ENCODE results near the gene FAM193B. TPM values are rescaled to one million over a fixed set of nuclear protein-coding genes. Genes with fewer than 3 reads are reported as not detected.

FAM193B gene
- total RNA-seq, 3 donors from 2014 or later (not counting 1 experiment from before 2014, with no cell fraction given) = 203 to 235 (median 216) TPM

- no peaks in the 10 kb centered on the region for H3K9me3 ChIP-seq (ENCODE audit: control insufficient read depth, insufficient read depth, low read length)
- Mint-ChIP-seq H3K27ac (no peak overlapping the region), H3K4me1 (peaks cover 17 to 22% of the 10 kb centered on the region in 2 donors), H3K4me3 (no peak overlapping the region), H3K9me3 (no peaks in the 10 kb centered on the region), H3K27me3 (ENCODE audit: low read depth in 2 of 2) (peaks cover 0 to 4% of the 10 kb centered on the region in 2 donors), H3K36me3 (no peaks in the 10 kb centered on the region)
- DNase-seq = no peak
- WGBS (ENCODE audit: insufficient coverage) = 93% methylated on average over 10 of the region's 10 CpGs
- no peaks in the 10 kb centered on the region for H3K27me3 ChIP-seq (ENCODE audit: control insufficient read depth, insufficient read depth, low read length)
- H3K4me3 ChIP-seq (ENCODE audit: low read length) = no peak overlapping the region
- H3K27ac ChIP-seq (ENCODE audit: low read length) = no peak overlapping the region
- ATAC-seq = no peak
- peaks cover 31% of the 10 kb centered on the region for H3K4me1 ChIP-seq (ENCODE audit: control insufficient read depth, insufficient read depth, low read length)
- intact Hi-C loops (cut with micrococcal nuclease) = no loop called here
- no peak for TF ChIP-seq CTCF (IDR thresholded peaks at IDR 0.05)
- no peaks in the 10 kb centered on the region for H3K36me3 ChIP-seq (ENCODE audit: control insufficient read depth, insufficient read depth, low read length)
Measured at GRCh38 chr5:177482359-177482795, 72.0 kb downstream of the FAM193B start.

- H3K27me3 Mint-ChIP-seq (ENCODE audit: low read depth in 2 of 2) = peaks cover 0 to 9% of the 10 kb centered on the region in 2 donors
- Histone ChIP-seq H3K27me3 (ENCODE audit: control insufficient read depth, insufficient read depth, low read length) (peaks cover 2% of the 10 kb centered on the region), H3K9me3 (ENCODE audit: control insufficient read depth, insufficient read depth, low read length) (no peaks in the 10 kb centered on the region), H3K4me1 (ENCODE audit: control insufficient read depth, insufficient read depth, low read length) (peaks cover 31% of the 10 kb centered on the region), H3K4me3 (ENCODE audit: low read length) (no peak overlapping the region), H3K27ac (ENCODE audit: low read length) (peak overlapping the region; percentile 29), H3K36me3 (ENCODE audit: control insufficient read depth, insufficient read depth, low read length) (no peaks in the 10 kb centered on the region)
- peaks cover 17 to 36% of the 10 kb centered on the region in 2 donors for H3K4me1 Mint-ChIP-seq
- WGBS (ENCODE audit: insufficient coverage) = 77% methylated on average over 14 of the region's 14 CpGs
- TF ChIP-seq CTCF (IDR thresholded peaks at IDR 0.05) = no peak
- no peak for ATAC-seq
- peak overlapping the region; percentile 85 for H3K4me3 Mint-ChIP-seq
- intact Hi-C loops (cut with micrococcal nuclease) = no loop called here
- peak overlapping the region; percentile 83 to 92 for H3K27ac Mint-ChIP-seq
- H3K36me3 Mint-ChIP-seq = no peaks in the 10 kb centered on the region
- no peaks in the 10 kb centered on the region for H3K9me3 Mint-ChIP-seq
- DNase-seq = no peak
Measured at GRCh38 chr5:177479774-177480173, 74.6 kb downstream of the FAM193B start.

DNA sequence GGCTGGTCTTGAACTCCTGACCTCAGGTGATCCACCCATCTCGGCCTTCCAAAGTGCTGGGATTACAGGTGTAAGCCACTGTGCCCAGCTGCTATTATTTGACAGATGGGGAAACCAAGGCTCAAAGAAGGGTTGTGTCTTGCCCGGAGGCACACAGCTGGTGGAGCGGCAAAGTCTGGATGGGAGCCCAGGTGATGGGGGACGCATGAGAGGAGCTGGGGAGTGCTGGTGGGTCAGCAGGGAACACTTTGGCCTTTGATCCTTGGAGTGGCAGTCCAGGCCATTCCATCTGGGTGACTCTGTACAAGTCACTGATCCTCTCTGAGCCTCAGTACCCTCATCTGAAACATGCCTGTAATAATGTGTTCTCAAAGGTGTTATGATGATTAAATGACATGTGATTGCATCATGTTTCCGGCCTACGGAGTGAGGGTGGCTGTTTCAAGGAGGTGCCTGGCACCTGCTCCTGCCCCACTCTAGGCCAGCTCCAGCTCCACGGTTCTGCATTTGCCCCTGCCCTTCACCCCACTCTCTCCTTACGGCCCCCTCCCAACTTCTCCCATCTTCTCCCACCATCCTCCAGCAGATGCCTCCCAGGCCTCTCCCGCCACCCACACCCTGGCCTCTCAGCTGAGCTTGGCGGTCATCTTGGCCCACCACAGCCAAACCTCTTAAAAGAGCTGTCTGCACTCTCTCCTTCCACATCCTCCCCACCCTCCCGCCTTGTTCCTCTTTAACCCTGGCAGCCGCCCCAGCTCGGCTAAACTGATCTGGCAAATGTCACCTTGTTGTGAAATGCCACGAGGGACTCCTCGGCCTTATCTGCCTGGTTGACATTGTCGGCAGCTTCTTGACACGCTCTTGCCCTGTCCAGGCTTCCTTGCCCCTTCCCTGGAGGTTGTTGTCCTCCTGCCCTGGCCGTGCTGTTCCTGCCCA, 75.4 kb downstream of the FAM193B start:
- ATAC-seq = peak; percentile 87 to 92 (median 87)
- H3K4me3 ChIP-seq (ENCODE audit: low read length) = no peak overlapping the region
- peak overlapping the region; percentile 29 for H3K27ac ChIP-seq (ENCODE audit: low read length)
- no peaks in the 10 kb centered on the region for H3K9me3 Mint-ChIP-seq
- no peaks in the 10 kb centered on the region for H3K9me3 ChIP-seq (ENCODE audit: control insufficient read depth, insufficient read depth, low read length)
- no peaks in the 10 kb centered on the region for H3K36me3 Mint-ChIP-seq
- H3K27me3 ChIP-seq (ENCODE audit: control insufficient read depth, insufficient read depth, low read length) = peaks cover 6% of the 10 kb centered on the region
- DNase-seq = peak; percentile 47 to 65
- H3K36me3 ChIP-seq (ENCODE audit: control insufficient read depth, insufficient read depth, low read length) = no peaks in the 10 kb centered on the region
- H3K27me3 Mint-ChIP-seq (ENCODE audit: low read depth in 2 of 2) = peaks cover 0 to 14% of the 10 kb centered on the region in 2 donors
- H3K4me1 ChIP-seq (ENCODE audit: control insufficient read depth, insufficient read depth, low read length) = peaks cover 32% of the 10 kb centered on the region
- no peak for TF ChIP-seq CTCF (IDR thresholded peaks at IDR 0.05)
- peaks cover 17 to 44% of the 10 kb centered on the region in 2 donors for H3K4me1 Mint-ChIP-seq
- WGBS (ENCODE audit: insufficient coverage) = 30% methylated on average over 18 of the region's 18 CpGs
- H3K4me3 Mint-ChIP-seq = peak overlapping the region; percentile 85
- intact Hi-C loops (cut with micrococcal nuclease) = no loop called here
- H3K27ac Mint-ChIP-seq = peak overlapping the region; percentile 83 to 92

Data from natural killer cell (primary cell).